HEK293 (cell line): ENCODE results near the gene PLEKHH2.

Source experiments
- CTCF ChIA-PET: fragments of 350-600 bp; formaldehyde crosslinking; extraction: SDS; loops from one replicate; lab custom pipeline; 2021; ENCODE audit warnings: antibody characterized with exemption; lab: Yijun Ruan, JAX
- POLR2A ChIA-PET: fragments of 300-600 bp; formaldehyde crosslinking; extraction: SDS; loops from one replicate; lab custom pipeline; 2020; ENCODE audit warnings: antibody characterized with exemption, inconsistent platforms; lab: Yijun Ruan, JAX
- H3K27ac ChIP-seq: fragments of 200-500 bp; sonication (Bioruptor generic); 2 replicates; pipeline ENCODE4 v1.5.1; 2014; ENCODE audit warnings: low read depth, low read length, control low read depth, inconsistent platforms; ENCODE audit errors: extremely low read depth
- H3K36me3 ChIP-seq, 2 experiments: fragments of 200-500 bp in 1 of 2; sonication (Bioruptor generic) in 1 of 2; 1 replicate in 1 of 2; 2 replicates in 1 of 2; pipeline ENCODE4 v1.5.1; 2014 to 2017; ENCODE audit warnings: inconsistent platforms in 2 of 2, low read length in 2 of 2; ENCODE audit not compliant: control insufficient read depth in 2 of 2, insufficient read depth in 1 of 2
- H3K4me1 ChIP-seq: fragments of 200-500 bp; sonication (Bioruptor generic); 2 replicates; pipeline ENCODE4 v1.5.1; 2014; ENCODE audit warnings: mild to moderate bottlenecking, low read length, inconsistent platforms; ENCODE audit not compliant: control insufficient read depth, insufficient read depth
- H3K4me3 ChIP-seq: 2 replicates; pipeline ENCODE4 v1.5.1; 2011; ENCODE audit warnings: low read depth, mild to moderate bottlenecking, control low read depth, low read length, moderate library complexity
- H3K9me3 ChIP-seq: fragments of 200-500 bp; sonication (Bioruptor generic); 2 replicates; pipeline ENCODE4 v1.5.1; 2014; ENCODE audit warnings: low read depth, low read length, inconsistent platforms; ENCODE audit not compliant: control insufficient read depth, insufficient read depth
- HIC1 ChIP-seq: fragments of 450-650 bp; formaldehyde crosslinking; IDR thresholded peaks from 2 replicates; pipeline ENCODE4 v1.5.1; 2016; ENCODE audit warnings: missing biosample characterization, missing genetic modification characterization
- HOXA7 ChIP-seq: sonication (generic); formaldehyde crosslinking; IDR thresholded peaks from 2 replicates; pipeline ENCODE4 v1.8.1; 2022; ENCODE audit warnings: missing genetic modification reagents, borderline replicate concordance
- HOXC10 ChIP-seq: sonication (generic); formaldehyde crosslinking; IDR thresholded peaks from 2 replicates; pipeline ENCODE4 v1.8.1; 2023; ENCODE audit warnings: mild to moderate bottlenecking, missing genetic modification reagents
- RBAK ChIP-seq: fragments of 450-650 bp; formaldehyde crosslinking; IDR thresholded peaks from 2 replicates; pipeline ENCODE4 v1.5.1; 2016; ENCODE audit warnings: missing biosample characterization, missing genetic modification characterization
- SALL2 ChIP-seq: fragments of 450-650 bp; formaldehyde crosslinking; IDR thresholded peaks from 2 replicates; pipeline ENCODE4 v1.5.0; 2017; ENCODE audit warnings: missing biosample characterization, mild to moderate bottlenecking, missing genetic modification characterization, borderline replicate concordance
- SP2 ChIP-seq: fragments of 450-650 bp; formaldehyde crosslinking; IDR thresholded peaks from 2 replicates; pipeline ENCODE4 v1.5.1; 2016; ENCODE audit warnings: missing biosample characterization, missing genetic modification characterization
- SP3 ChIP-seq: fragments of 450-650 bp; formaldehyde crosslinking; IDR thresholded peaks from 2 replicates; pipeline ENCODE4 v1.5.1; 2016; ENCODE audit warnings: missing biosample characterization, missing genetic modification characterization
- ZBTB7A ChIP-seq: fragments of 450-650 bp; formaldehyde crosslinking; IDR thresholded peaks from 2 replicates; pipeline ENCODE4 v1.5.1; 2016; ENCODE audit warnings: low read depth, missing biosample characterization, missing genetic modification characterization
- ZNF155 ChIP-seq: fragments of 450-650 bp; formaldehyde crosslinking; IDR thresholded peaks from 2 replicates; pipeline ENCODE4 v1.5.1; 2016; ENCODE audit warnings: missing biosample characterization, missing genetic modification characterization
- ZNF248 ChIP-seq: fragments of 450-650 bp; formaldehyde crosslinking; IDR thresholded peaks from 2 replicates; pipeline ENCODE4 v1.5.1; 2017; ENCODE audit warnings: missing biosample characterization, missing genetic modification characterization
- ZNF366 ChIP-seq: fragments of 450-650 bp; formaldehyde crosslinking; conservative IDR thresholded peaks from 2 replicates; pipeline ENCODE4 v1.5.1; 2016; ENCODE audit warnings: missing biosample characterization, missing genetic modification characterization
- ZNF391 ChIP-seq: fragments of 450-650 bp; formaldehyde crosslinking; IDR thresholded peaks from 2 replicates; pipeline ENCODE4 v1.5.1; 2016; ENCODE audit warnings: low read depth, missing biosample characterization, missing genetic modification characterization, borderline replicate concordance
- ZNF488 ChIP-seq: fragments of 450-650 bp; formaldehyde crosslinking; IDR thresholded peaks from 2 replicates; pipeline ENCODE4 v1.5.1; 2016; ENCODE audit warnings: missing biosample characterization, missing genetic modification characterization
- ZNF548 ChIP-seq: fragments of 450-650 bp; formaldehyde crosslinking; IDR thresholded peaks from 2 replicates; pipeline ENCODE4 v1.5.1; 2016; ENCODE audit warnings: missing biosample characterization, missing genetic modification characterization
- ZNF555 ChIP-seq: fragments of 450-650 bp; formaldehyde crosslinking; conservative IDR thresholded peaks from 2 replicates; pipeline ENCODE4 v1.5.1; 2017; ENCODE audit warnings: missing biosample characterization, mild to moderate bottlenecking, missing genetic modification characterization, inconsistent platforms
- ZNF580 ChIP-seq: fragments of 450-650 bp; formaldehyde crosslinking; IDR thresholded peaks from 2 replicates; pipeline ENCODE4 v1.5.1; 2016; ENCODE audit warnings: missing biosample characterization, missing genetic modification characterization
- ZNF600 ChIP-seq: fragments of 450-650 bp; formaldehyde crosslinking; IDR thresholded peaks from 2 replicates; pipeline ENCODE4 v1.5.1; 2016; ENCODE audit warnings: missing biosample characterization, missing genetic modification characterization
- ZNF660 ChIP-seq: fragments of 450-650 bp; IDR thresholded peaks from 2 replicates; pipeline ENCODE4 v1.5.1; 2018; ENCODE audit warnings: missing biosample characterization, mild to moderate bottlenecking, missing genetic modification characterization
- ZNF707 ChIP-seq: fragments of 450-650 bp; formaldehyde crosslinking; IDR thresholded peaks from 2 replicates; pipeline ENCODE4 v1.5.1; 2016; ENCODE audit warnings: missing biosample characterization, missing genetic modification characterization
- ZNF792 ChIP-seq: fragments of 450-650 bp; formaldehyde crosslinking; IDR thresholded peaks from 2 replicates; pipeline ENCODE4 v1.5.1; 2016; ENCODE audit warnings: missing biosample characterization, missing genetic modification characterization
- TF ChIP-seq, protein P1 (sequence below): fragments of 450-650 bp; formaldehyde crosslinking; IDR thresholded peaks from 2 replicates; pipeline ENCODE4 v1.5.1; 2016; ENCODE audit warnings: missing biosample characterization, missing genetic modification characterization

Gene PLEKHH2

GRCh38 chr2:43792653-43793052 is 155.6 kb downstream of the PLEKHH2 start:
- ChIA-PET CTCF (no interaction called here), POLR2A (no interaction called here)
- H3K4me1 ChIP-seq = no peaks in the 10 kb centered on the region
- no peak for TF ChIP-seq ZNF488
- no peak for TF ChIP-seq HOXC10
- TF ChIP-seq ZNF391 (tag by site-specific recombination) = no peak
- TF ChIP-seq ZNF580 = no peak
- no peak for TF ChIP-seq SALL2 (tag by site-specific recombination)
- TF ChIP-seq, all 188 proteins: peak for 0
- no peak overlapping the region for H3K27ac ChIP-seq
- no peak overlapping the region for H3K4me3 ChIP-seq
- H3K36me3 ChIP-seq = peaks cover 14 to 37% of the 10 kb centered on the region in 2 experiments; a peak in 2 of 3 replicates
- H3K9me3 ChIP-seq = no peaks in the 10 kb centered on the region

- Histone ChIP-seq H3K9me3 (no peaks in the 10 kb centered on the region), H3K36me3 (peaks cover 14 to 26% of the 10 kb centered on the region in 2 experiments; a peak in 2 of 3 replicates), H3K4me3 (no peak overlapping the region), H3K4me1 (no peaks in the 10 kb centered on the region), H3K27ac (no peak overlapping the region)
- POLR2A ChIA-PET = no interaction called here
- TF ChIP-seq RBAK (tag by site-specific recombination) = no peak
- TF ChIP-seq ZNF366 (tag by site-specific recombination) = no peak
- TF ChIP-seq ZNF600 = no peak
- TF ChIP-seq ZBTB7A (tag by site-specific recombination) = no peak
- no peak for TF ChIP-seq ZNF248 (tag by site-specific recombination)
- TF ChIP-seq, protein P1, sequence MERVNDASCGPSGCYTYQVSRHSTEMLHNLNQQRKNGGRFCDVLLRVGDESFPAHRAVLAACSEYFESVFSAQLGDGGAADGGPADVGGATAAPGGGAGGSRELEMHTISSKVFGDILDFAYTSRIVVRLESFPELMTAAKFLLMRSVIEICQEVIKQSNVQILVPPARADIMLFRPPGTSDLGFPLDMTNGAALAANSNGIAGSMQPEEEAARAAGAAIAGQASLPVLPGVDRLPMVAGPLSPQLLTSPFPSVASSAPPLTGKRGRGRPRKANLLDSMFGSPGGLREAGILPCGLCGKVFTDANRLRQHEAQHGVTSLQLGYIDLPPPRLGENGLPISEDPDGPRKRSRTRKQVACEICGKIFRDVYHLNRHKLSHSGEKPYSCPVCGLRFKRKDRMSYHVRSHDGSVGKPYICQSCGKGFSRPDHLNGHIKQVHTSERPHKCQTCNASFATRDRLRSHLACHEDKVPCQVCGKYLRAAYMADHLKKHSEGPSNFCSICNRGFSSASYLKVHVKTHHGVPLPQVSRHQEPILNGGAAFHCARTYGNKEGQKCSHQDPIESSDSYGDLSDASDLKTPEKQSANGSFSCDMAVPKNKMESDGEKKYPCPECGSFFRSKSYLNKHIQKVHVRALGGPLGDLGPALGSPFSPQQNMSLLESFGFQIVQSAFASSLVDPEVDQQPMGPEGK (tag by site-specific recombination) = no peak
- CTCF ChIA-PET = no interaction called here
These were observed 157.9 kb downstream of the PLEKHH2 start for GRCh38 chr2:43794956-43795355.

GRCh38 chr2:43796206-43796605 is 159.1 kb downstream of the PLEKHH2 start:
- TF ChIP-seq SP3 (tag by site-specific recombination) = no peak
- no peak for TF ChIP-seq SP2 (tag by site-specific recombination)
- no peak for TF ChIP-seq ZNF792 (tag by site-specific recombination)
- TF ChIP-seq ZNF555 (tag by site-specific recombination) = no peak
- no peak for TF ChIP-seq ZNF707 (tag by site-specific recombination)
- no peak for TF ChIP-seq ZNF660
- no peak for TF ChIP-seq ZNF548 (tag by site-specific recombination)
- TF ChIP-seq HOXA7 = no peak
- TF ChIP-seq ZNF155 (tag by site-specific recombination) = no peak
- TF ChIP-seq HIC1 = no peak
- ChIA-PET POLR2A (no interaction called here), CTCF (interaction anchor here (0.5 to 0.7 kb wide), 5 partner anchors 138 to 1851 kb away, joined by 3 to 5 read pairs (median 3); no protein-coding TSS in a partner anchor)

More at GRCh38 chr2:43796206-43796605, 159.1 kb downstream of the PLEKHH2 start:
- H3K4me3 ChIP-seq = no peak overlapping the region
- H3K36me3 ChIP-seq = peaks cover 5 to 19% of the 10 kb centered on the region in 2 experiments; a peak in 2 of 3 replicates
- H3K27ac ChIP-seq = no peak overlapping the region
- no peaks in the 10 kb centered on the region for H3K4me1 ChIP-seq
- no peaks in the 10 kb centered on the region for H3K9me3 ChIP-seq
